RKO (cell line): ENCODE results near the gene APLP2.
"Not testable (repeated sequence)": the region's sequence is repeated elsewhere in the genome, so short reads cannot be mapped to it uniquely, and the experiment has no call there.

ENCODE experiments used
- DNase-seq: peaks from one replicate; pipeline ENCODE4 v3.0.0-alpha.2; 2016; ENCODE audit warnings: low spot score

APLP2 gene

GRCh38 chr11:130061017-130061416 is 8.7 kb upstream of the APLP2 start:
- DNase-seq, result no peak

- DNase-seq, result no peak
Measured at GRCh38 chr11:130062026-130062425, 7.7 kb upstream of the APLP2 start.

- DNase-seq, result no peak
Measured at GRCh38 chr11:130063451-130063850, 6.2 kb upstream of the APLP2 start.

- DNase-seq, result no peak
Measured at GRCh38 chr11:130064596-130064995, 5.1 kb upstream of the APLP2 start.

- DNase-seq, result no peak
Measured at GRCh38 chr11:130066338-130066737, 3.4 kb upstream of the APLP2 start.

GRCh38 chr11:130068546-130068985 is 1.1 kb upstream of the APLP2 start:
- DNase-seq, result no peak

- DNase-seq, result peak; percentile 81
Measured at GRCh38 chr11:130068986-130069658, 572 bp upstream of the APLP2 start.

- peak; percentile 48 for DNase-seq
Measured at GRCh38 chr11:130070109-130070845, 583 bp downstream of the APLP2 start.

GRCh38 chr11:130070846-130071200 is 1.1 kb downstream of the APLP2 start:
- peak; percentile 51 for DNase-seq

GRCh38 chr11:130071211-130071712 is 1.6 kb downstream of the APLP2 start:
- peak; percentile 78 for DNase-seq

- no peak for DNase-seq
Measured at GRCh38 chr11:130074736-130075135, 5.0 kb downstream of the APLP2 start.

- no peak for DNase-seq
Measured at GRCh38 chr11:130076778-130077481, 7.2 kb downstream of the APLP2 start.

GRCh38 chr11:130077671-130078070 is 8.0 kb downstream of the APLP2 start:
- no peak for DNase-seq

GRCh38 chr11:130078080-130078479 is 8.4 kb downstream of the APLP2 start:
- no peak for DNase-seq

GRCh38 chr11:130085671-130086290 is 16.1 kb downstream of the APLP2 start:
- no peak for DNase-seq

GRCh38 chr11:130086669-130087068 is 17.0 kb downstream of the APLP2 start:
- no peak for DNase-seq

- DNase-seq, result no peak
Measured at GRCh38 chr11:130087294-130087926, 17.7 kb downstream of the APLP2 start.

GRCh38 chr11:130088217-130088616 is 18.5 kb downstream of the APLP2 start:
- no peak for DNase-seq

GRCh38 chr11:130088919-130089673 is 19.4 kb downstream of the APLP2 start:
- no peak for DNase-seq

GRCh38 chr11:130089674-130090073 is 20.0 kb downstream of the APLP2 start:
- DNase-seq, result no peak

GRCh38 chr11:130090517-130090916 is 20.8 kb downstream of the APLP2 start:
- not testable (repeated sequence) for DNase-seq
